B cell (primary cell): ENCODE data around the gene CMTM7. TPM values are rescaled to one million over a fixed set of nuclear protein-coding genes. Genes with fewer than 3 reads are reported as not detected.

Source experiments
- ATAC-seq: fragments of 200-7000 bp; cut with Tn5 transposase; one replicate; pipeline ENCODE4 v1.10.0; 2021; ENCODE audit warnings: low read depth, mild to moderate bottlenecking, moderate number of reproducible peaks, moderate library complexity
- CTCF ChIA-PET: fragments of 350-600 bp; sonication (Branson Sonifier 250); formaldehyde crosslinking; loops from one replicate; lab custom pipeline; 2021; ENCODE audit warnings: antibody characterized with exemption, inconsistent platforms; lab: Charles Lee
- POLR2A ChIA-PET: fragments of 350-600 bp; sonication (Branson Sonifier 250); formaldehyde crosslinking; loops from one replicate; lab custom pipeline; 2021; ENCODE audit warnings: antibody characterized with exemption; lab: Charles Lee
- DNase-seq: peaks from one replicate; pipeline ENCODE4 v3.0.0; 2013
- H2AFZ ChIP-seq: 2 replicates; pipeline ENCODE4 v1.6.1; 2012; ENCODE audit warnings: mild to moderate bottlenecking, low read depth, low read length; ENCODE audit not compliant: insufficient read depth, poor library complexity, severe bottlenecking
- H3K27ac ChIP-seq, 2 donors: 1 replicate in 1 of 2; 2 replicates in 1 of 2; pipeline ENCODE4 v1.5.1; 2012 to 2013; ENCODE audit warnings: low read length in 2 of 2, mild to moderate bottlenecking in 2 of 2, moderate library complexity in 1 of 2
- H3K27me3 ChIP-seq, 4 experiments: fragments of 200-600 bp in 1 of 4; sonication (generic) in 1 of 4; replicated peaks in 1 of 4; 1 replicate in 2 of 4; 2 replicates in 2 of 4; pipeline versions ENCODE4 v1.6.1 to v1.7.0; 2013 to 2016; ENCODE audit warnings: low read length in 3 of 4, mild to moderate bottlenecking in 2 of 4, mixed read lengths in 1 of 4, moderate library complexity in 1 of 4; ENCODE audit not compliant: insufficient read depth in 4 of 4, control insufficient read depth in 3 of 4; ENCODE audit errors: control extremely low read depth in 1 of 4
- H3K36me3 ChIP-seq, 2 experiments: replicated peaks in 1 of 2; 1 replicate in 1 of 2; 2 replicates in 1 of 2; pipeline versions ENCODE4 v1.6.1 to v1.7.1; 2013; ENCODE audit warnings: low read length in 1 of 2; ENCODE audit not compliant: insufficient read depth in 2 of 2, control insufficient read depth in 1 of 2; ENCODE audit errors: control extremely low read depth in 1 of 2, extremely low read depth in 1 of 2
- H3K4me1 ChIP-seq, 2 donors: fragments of 200-600 bp in 1 of 2; sonication (generic) in 1 of 2; 1 replicate in 1 of 2; 2 replicates in 1 of 2; pipeline versions ENCODE4 v1.5.1 to v1.6.1; 2013 to 2017; ENCODE audit warnings: low read length in 2 of 2; ENCODE audit not compliant: control insufficient read depth in 2 of 2, insufficient read depth in 2 of 2
- H3K4me2 ChIP-seq: replicated peaks from 2 replicates; pipeline ENCODE3; 2012; ENCODE audit warnings: mild to moderate bottlenecking, low read depth, low read length; ENCODE audit not compliant: poor library complexity, severe bottlenecking
- H3K4me3 ChIP-seq, 5 experiments: fragments of 200-600 bp in 1 of 5; sonication (generic) in 1 of 5; 1 replicate in 3 of 5; 2 replicates in 2 of 5; pipeline versions ENCODE4 v1.5.1 to v1.7.0; 2011 to 2016; ENCODE audit warnings: low read length in 4 of 5, mild to moderate bottlenecking in 4 of 5, low read depth in 2 of 5, control low read depth in 1 of 5, moderate library complexity in 1 of 5; ENCODE audit not compliant: insufficient read depth in 1 of 5; ENCODE audit errors: control extremely low read depth in 1 of 5, extremely low read depth in 1 of 5
- H3K79me2 ChIP-seq: fragments of 200-600 bp; sonication (generic); one replicate; pipeline ENCODE4 v1.6.0; 2016; ENCODE audit warnings: low read length; ENCODE audit not compliant: control insufficient read depth, insufficient read depth
- H3K9ac ChIP-seq: fragments of 200-600 bp; sonication (generic); 2 replicates; pipeline ENCODE4 v1.6.1; 2017; ENCODE audit warnings: mild to moderate bottlenecking, low read length, moderate library complexity
- H3K9me3 ChIP-seq, 3 donors: one replicate each; pipeline versions ENCODE4 v1.6.1 to v1.7.1; 2013; ENCODE audit warnings: low read length in 2 of 3; ENCODE audit not compliant: control insufficient read depth in 2 of 3, insufficient read depth in 1 of 3; ENCODE audit errors: control extremely low read depth in 1 of 3
- H4K20me1 ChIP-seq: 2 replicates; pipeline ENCODE4 v1.6.0; 2012; ENCODE audit warnings: mild to moderate bottlenecking, low read length; ENCODE audit not compliant: insufficient read depth, control insufficient read depth, poor library complexity, severe bottlenecking
- H3K27ac Mint-ChIP-seq: one replicate; pipeline ENCODE4 v1.8.0; 2021; ENCODE audit warnings: mixed read lengths
- H3K27me3 Mint-ChIP-seq: one replicate; pipeline ENCODE4 v1.8.0; 2021; ENCODE audit warnings: mixed read lengths
- H3K4me1 Mint-ChIP-seq: one replicate; pipeline ENCODE4 v1.8.0; 2021; ENCODE audit warnings: mixed read lengths
- H3K4me3 Mint-ChIP-seq: one replicate; pipeline ENCODE4 v1.8.0; 2021; ENCODE audit warnings: mixed read lengths
- H3K9me3 Mint-ChIP-seq: one replicate; pipeline ENCODE4 v1.8.0; 2022; ENCODE audit warnings: mixed read lengths; ENCODE audit not compliant: insufficient read depth
- CTCF ChIP-seq: fragments of 200-600 bp; IDR thresholded peaks from one replicate; pipeline ENCODE4 v1.8.0; 2022; ENCODE audit warnings: antibody characterized with exemption, mild to moderate bottlenecking
- EZH2 ChIP-seq: IDR thresholded peaks from 2 replicates; pipeline ENCODE4 v1.6.1; 2012; ENCODE audit warnings: borderline replicate concordance, low read depth, mild to moderate bottlenecking, moderate library complexity, low read length; ENCODE audit not compliant: insufficient read depth, poor library complexity, severe bottlenecking
- WGBS: methylation state at CpG from one replicate; pipeline ENCODE4 v1.1.5; 2013; ENCODE audit warnings: missing lambda C conversion rate; ENCODE audit not compliant: insufficient coverage; 5-methylcytosine and 5-hydroxymethylcytosine counted together
- intact Hi-C: fragments of 100-400 bp; cut with micrococcal nuclease; formaldehyde crosslinking; loops from one replicate; pipeline ENCODE4 v1.10.0; 2022
- polyA plus RNA-seq: library from polyadenylated mRNA; depleted of rRNA; stranded (reverse); fragments of >200 nt; gene quantifications from 2 replicates; pipeline ENCODE4 v1.2.3, GENCODE V29; 2012
- total RNA-seq, 2 donors: library from RNA; stranded (reverse); fragments of 120-200 nt in 1 of 2; gene quantifications; 1 replicate in 1 of 2; 2 replicates in 1 of 2; pipeline versions ENCODE4 v1.2.3 to v1.2.4, GENCODE V29; 2013 to 2022

CMTM7 gene
- total and polyA plus RNA-seq, 2 donors (not counting 1 experiment from before 2014, with no cell fraction given) = 71.5 to 76.1 TPM

DNA sequence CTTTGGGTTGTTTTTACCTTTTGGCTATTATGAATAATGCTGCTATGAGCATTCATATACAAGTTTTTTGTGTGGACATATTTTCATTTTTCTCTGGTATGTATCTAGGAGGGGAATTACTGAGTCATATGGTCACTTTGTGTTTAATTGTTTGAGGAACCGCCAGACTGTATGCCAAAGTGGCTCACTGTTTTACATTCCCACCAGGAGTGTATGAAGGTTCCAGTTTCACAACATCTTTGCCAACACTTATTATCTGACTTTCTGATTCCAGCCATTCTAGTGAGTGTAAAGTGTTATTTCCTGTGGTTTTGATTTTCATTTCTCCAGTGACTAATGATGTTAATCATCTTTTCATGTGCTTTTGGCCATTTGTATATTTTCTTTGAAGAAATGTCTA, 51.8 kb downstream of the CMTM7 start:
- H4K20me1 ChIP-seq = no peaks in the 10 kb centered on the region
- H2AFZ ChIP-seq = no peak overlapping the region
- DNase-seq (no peak), ATAC-seq (no peak)
- H3K36me3 ChIP-seq = peaks cover 8 to 23% of the 10 kb centered on the region in 2 experiments
- peak overlapping the region in 1 of 2 donors; percentile 24 for H3K27ac ChIP-seq
- no peak overlapping the region for H3K9ac ChIP-seq
- no peak overlapping the region for H3K4me3 ChIP-seq
- peaks cover 76% of the 10 kb centered on the region for H3K4me1 Mint-ChIP-seq
- no peaks in the 10 kb centered on the region for H3K9me3 ChIP-seq
- intact Hi-C loops = no loop called here
- peak overlapping the region; percentile 39 for H3K27ac Mint-ChIP-seq
- WGBS = no CpG with 5 or more reads among the region's 1 CpG
- peaks cover 95% of the 10 kb centered on the region for H3K79me2 ChIP-seq
- no peaks in the 10 kb centered on the region for H3K27me3 Mint-ChIP-seq
- ChIA-PET POLR2A (no interaction called here), CTCF (interaction anchor here (2.1 kb wide), 1 partner anchor 68 kb away, joined by 7 read pairs; no protein-coding TSS in a partner anchor)
- no peak overlapping the region for H3K4me2 ChIP-seq
- no peaks in the 10 kb centered on the region for H3K27me3 ChIP-seq
- peaks cover 44 to 49% of the 10 kb centered on the region in 2 donors for H3K4me1 ChIP-seq
- TF ChIP-seq CTCF = no peak
- no peak for TF ChIP-seq EZH2
- H3K4me3 Mint-ChIP-seq = no peak overlapping the region
- no peaks in the 10 kb centered on the region for H3K9me3 Mint-ChIP-seq

GRCh38 chr3:32447865-32448400, 56.3 kb downstream of the CMTM7 start:
- Mint-ChIP-seq H3K27ac (no peak overlapping the region), H3K4me1 (peaks cover 50% of the 10 kb centered on the region), H3K27me3 (no peaks in the 10 kb centered on the region), H3K9me3 (no peaks in the 10 kb centered on the region), H3K4me3 (no peak overlapping the region)
- H3K79me2 ChIP-seq = peaks cover 95% of the 10 kb centered on the region
- CTCF ChIA-PET = interaction anchor here (0.9 to 4.9 kb wide), 3 partner anchors 10 to 73 kb away, joined by 3 to 32 read pairs (median 5); no protein-coding TSS in a partner anchor
- no peak overlapping the region for H3K4me3 ChIP-seq
- no CpG with 5 or more reads among the region's 1 CpG for WGBS
- ATAC-seq = no peak
- H3K27me3 ChIP-seq = no peaks in the 10 kb centered on the region
- H3K4me1 ChIP-seq = peaks cover 14 to 20% of the 10 kb centered on the region in 2 donors
- H3K9ac ChIP-seq = no peak overlapping the region
- H4K20me1 ChIP-seq = no peaks in the 10 kb centered on the region
- no peaks in the 10 kb centered on the region for H3K9me3 ChIP-seq
- no peak overlapping the region for H3K4me2 ChIP-seq
- H2AFZ ChIP-seq = no peak overlapping the region
- DNase-seq = no peak
- TF ChIP-seq EZH2 = no peak
- no peak for TF ChIP-seq CTCF
- H3K27ac ChIP-seq = no peak overlapping the region
- intact Hi-C loops = no loop called here
- peaks cover 8 to 45% of the 10 kb centered on the region in 2 experiments for H3K36me3 ChIP-seq
- POLR2A ChIA-PET = interaction anchor here (0.6 to 0.7 kb wide), 2 partner anchors 34 to 466 kb away, joined by 3 to 11 read pairs; partner anchors contain the start of gene ZNF860
